Renal pelvis (tissue), 12 donors: ENCODE measurements around the gene PABPN1. TPM values are rescaled to one million over a fixed set of nuclear protein-coding genes. Genes with fewer than 3 reads are reported as not detected.
"Not testable (repeated sequence)": the region's sequence is repeated elsewhere in the genome, so short reads cannot be mapped to it uniquely, and the experiment has no call there.

Experiments
- DNase-seq: peaks from one replicate; pipeline ENCODE4 v3.0.0-alpha.2; 2013
- long read RNA-seq, 16 experiments: transcript quantifications; one replicate each; lab custom pipeline, GENCODE V29; 2026
- polyA plus RNA-seq, 3 donors: library from polyadenylated mRNA; unstranded; fragments of 120-200 nt; gene quantifications; one replicate each; pipeline ENCODE4 v1.2.1, GENCODE V29; 2013; ENCODE audit not compliant: insufficient read length in 3 of 3

The PABPN1 gene, protein sequence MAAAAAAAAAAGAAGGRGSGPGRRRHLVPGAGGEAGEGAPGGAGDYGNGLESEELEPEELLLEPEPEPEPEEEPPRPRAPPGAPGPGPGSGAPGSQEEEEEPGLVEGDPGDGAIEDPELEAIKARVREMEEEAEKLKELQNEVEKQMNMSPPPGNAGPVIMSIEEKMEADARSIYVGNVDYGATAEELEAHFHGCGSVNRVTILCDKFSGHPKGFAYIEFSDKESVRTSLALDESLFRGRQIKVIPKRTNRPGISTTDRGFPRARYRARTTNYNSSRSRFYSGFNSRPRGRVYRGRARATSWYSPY
- polyA plus RNA-seq: 100 to 1,000 TPM; 269 to 322 (median 307) TPM
- long read RNA-seq, donor 1, transcript PABPN1-207 (6 exons, 1,220 nt): minor isoform, 10 of 171 reads
- long read RNA-seq, donor 1, transcript PABPN1-202 (6 exons, 2,768 nt): minor isoform, 29 of 171 reads
- long read RNA-seq, donor 1, transcript PABPN1-201 (7 exons, 2,001 nt): major isoform, 61 of 171 reads
- long read RNA-seq, donor 1, transcript PABPN1-208 (5 exons, 778 nt): minor isoform, 7 of 171 reads
- long read RNA-seq, donor 1, partial matches to known transcripts: 62 of 171 reads
- long read RNA-seq, donor 1, other reads (novel, unspliced or antisense): 0 of 171 reads
- long read RNA-seq, donor 2, transcript PABPN1-207 (6 exons, 1,220 nt): minor isoform, 16 of 493 reads
- long read RNA-seq, donor 2, transcript PABPN1-201 (7 exons, 2,001 nt): major isoform, 76 of 493 reads
- long read RNA-seq, donor 2, transcript PABPN1-208 (5 exons, 778 nt): minor isoform, 5 of 493 reads
- long read RNA-seq, donor 2, transcript PABPN1-202 (6 exons, 2,768 nt): minor isoform, 45 of 493 reads
- long read RNA-seq, donor 2, partial matches to known transcripts: 348 of 493 reads
- long read RNA-seq, donor 2, other reads (novel, unspliced or antisense): 0 of 493 reads
- long read RNA-seq, donor 3, transcript PABPN1-207 (6 exons, 1,220 nt): minor isoform, 12 of 132 reads
- long read RNA-seq, donor 3, transcript PABPN1-202 (6 exons, 2,768 nt): minor isoform, 23 of 132 reads
- long read RNA-seq, donor 3, transcript PABPN1-201 (7 exons, 2,001 nt): major isoform, 57 of 132 reads
- long read RNA-seq, donor 3, partial matches to known transcripts: 32 of 132 reads
- long read RNA-seq, donor 3, other reads (novel, unspliced or antisense): 0 of 132 reads
- long read RNA-seq, donor 4, transcript PABPN1-207 (6 exons, 1,220 nt): minor isoform, 5 of 178 reads
- long read RNA-seq, donor 4, transcript PABPN1-208 (5 exons, 778 nt): minor isoform, 9 of 178 reads
- long read RNA-seq, donor 4, transcript PABPN1-202 (6 exons, 2,768 nt): minor isoform, 42 of 178 reads
- long read RNA-seq, donor 4, transcript PABPN1-201 (7 exons, 2,001 nt): major isoform, 80 of 178 reads
- long read RNA-seq, donor 4, partial matches to known transcripts: 38 of 178 reads
- long read RNA-seq, donor 4, other reads (novel, unspliced or antisense): 0 of 178 reads
- long read RNA-seq, donor 5, transcript PABPN1-202 (6 exons, 2,768 nt): minor isoform, 14 of 114 reads
- long read RNA-seq, donor 5, transcript PABPN1-207 (6 exons, 1,220 nt): minor isoform, 7 of 114 reads
- long read RNA-seq, donor 5, transcript PABPN1-201 (7 exons, 2,001 nt): major isoform, 25 of 114 reads
- long read RNA-seq, donor 5, partial matches to known transcripts: 61 of 114 reads
- long read RNA-seq, donor 5, other reads (novel, unspliced or antisense): 0 of 114 reads
- long read RNA-seq, donor 6, transcript PABPN1-201 (7 exons, 2,001 nt): major isoform, 106 of 315 reads
- long read RNA-seq, donor 6, transcript PABPN1-202 (6 exons, 2,768 nt): minor isoform, 48 of 315 reads
- long read RNA-seq, donor 6, transcript PABPN1-207 (6 exons, 1,220 nt): minor isoform, 10 of 315 reads
- long read RNA-seq, donor 6, transcript PABPN1-208 (5 exons, 778 nt): minor isoform, 8 of 315 reads
- long read RNA-seq, donor 6, partial matches to known transcripts: 141 of 315 reads
- long read RNA-seq, donor 6, other reads (novel, unspliced or antisense): 0 of 315 reads
- long read RNA-seq, donor 7, transcript PABPN1-207 (6 exons, 1,220 nt): minor isoform, 16 of 139 reads
- long read RNA-seq, donor 7, transcript PABPN1-201 (7 exons, 2,001 nt): major isoform, 61 of 139 reads
- long read RNA-seq, donor 7, transcript PABPN1-208 (5 exons, 778 nt): minor isoform, 6 of 139 reads
- long read RNA-seq, donor 7, transcript PABPN1-202 (6 exons, 2,768 nt): minor isoform, 27 of 139 reads
- long read RNA-seq, donor 7, partial matches to known transcripts: 25 of 139 reads
- long read RNA-seq, donor 7, other reads (novel, unspliced or antisense): 0 of 139 reads
- long read RNA-seq, donor 8, transcript PABPN1-201 (7 exons, 2,001 nt): major isoform, 23 of 43 reads
- long read RNA-seq, donor 8, transcript PABPN1-202 (6 exons, 2,768 nt): minor isoform, 6 of 43 reads
- long read RNA-seq, donor 8, partial matches to known transcripts: 8 of 43 reads
- long read RNA-seq, donor 8, other reads (novel, unspliced or antisense): 0 of 43 reads
- long read RNA-seq, donor 9, transcript PABPN1-208 (5 exons, 778 nt): minor isoform, 7 of 520 reads
- long read RNA-seq, donor 9, transcript PABPN1-207 (6 exons, 1,220 nt): minor isoform, 12 of 520 reads
- long read RNA-seq, donor 9, transcript PABPN1-201 (7 exons, 2,001 nt): major isoform, 57 of 520 reads
- long read RNA-seq, donor 9, transcript PABPN1-202 (6 exons, 2,768 nt): minor isoform, 37 of 520 reads
- long read RNA-seq, donor 9, partial matches to known transcripts: 400 of 520 reads
- long read RNA-seq, donor 9, other reads (novel, unspliced or antisense): 5 of 520 reads
- long read RNA-seq, donor 10, transcript PABPN1-207 (6 exons, 1,220 nt): minor isoform, 9 of 182 reads
- long read RNA-seq, donor 10, transcript PABPN1-208 (5 exons, 778 nt): minor isoform, 11 of 182 reads
- long read RNA-seq, donor 10, transcript PABPN1-202 (6 exons, 2,768 nt): minor isoform, 47 of 182 reads
- long read RNA-seq, donor 10, transcript PABPN1-201 (7 exons, 2,001 nt): major isoform, 68 of 182 reads
- long read RNA-seq, donor 10, partial matches to known transcripts: 40 of 182 reads
- long read RNA-seq, donor 10, other reads (novel, unspliced or antisense): 0 of 182 reads
- long read RNA-seq, donor 11, transcript PABPN1-201 (7 exons, 2,001 nt): major isoform, 41 of 88 reads
- long read RNA-seq, donor 11, transcript PABPN1-207 (6 exons, 1,220 nt): minor isoform, 7 of 88 reads
- long read RNA-seq, donor 11, transcript PABPN1-202 (6 exons, 2,768 nt): minor isoform, 21 of 88 reads
- long read RNA-seq, donor 11, transcript PABPN1-208 (5 exons, 778 nt): minor isoform, 5 of 88 reads
- long read RNA-seq, donor 11, partial matches to known transcripts: 10 of 88 reads
- long read RNA-seq, donor 11, other reads (novel, unspliced or antisense): 0 of 88 reads
- long read RNA-seq, donor 12, transcript PABPN1-207 (6 exons, 1,220 nt): minor isoform, 18 of 331 reads
- long read RNA-seq, donor 12, transcript PABPN1-201 (7 exons, 2,001 nt): major isoform, 97 of 331 reads
- long read RNA-seq, donor 12, transcript PABPN1-202 (6 exons, 2,768 nt): minor isoform, 81 of 331 reads
- long read RNA-seq, donor 12, transcript PABPN1-208 (5 exons, 778 nt): minor isoform, 15 of 331 reads
- long read RNA-seq, donor 12, partial matches to known transcripts: 71 of 331 reads
- long read RNA-seq, donor 12, other reads (novel, unspliced or antisense): 44 of 331 reads
- long read RNA-seq, donor 13, transcript PABPN1-202 (6 exons, 2,768 nt): minor isoform, 18 of 73 reads
- long read RNA-seq, donor 13, transcript PABPN1-203 (3 exons, 817 nt): minor isoform, 7 of 73 reads
- long read RNA-seq, donor 13, transcript PABPN1-201 (7 exons, 2,001 nt): major isoform, 26 of 73 reads
- long read RNA-seq, donor 13, transcript PABPN1-208 (5 exons, 778 nt): minor isoform, 8 of 73 reads
- long read RNA-seq, donor 13, partial matches to known transcripts: 7 of 73 reads
- long read RNA-seq, donor 13, other reads (novel, unspliced or antisense): 0 of 73 reads
- long read RNA-seq, donor 14: 0 reads
- long read RNA-seq, donor 15: 0 reads
- long read RNA-seq, donor 16, transcript PABPN1-207 (6 exons, 1,220 nt): minor isoform, 13 of 185 reads
- long read RNA-seq, donor 16, transcript PABPN1-201 (7 exons, 2,001 nt): major isoform, 67 of 185 reads
- long read RNA-seq, donor 16, transcript PABPN1-202 (6 exons, 2,768 nt): minor isoform, 35 of 185 reads
- long read RNA-seq, donor 16, transcript PABPN1-208 (5 exons, 778 nt): minor isoform, 8 of 185 reads
- long read RNA-seq, donor 16, partial matches to known transcripts: 54 of 185 reads
- long read RNA-seq, donor 16, other reads (novel, unspliced or antisense): 0 of 185 reads

GRCh38 chr14:23320584-23321571 lies at the start of gene PABPN1:
Gene PABPN1 (plus strand): TSS chr14:23321457. CDS start chr14:23321470, 13 bp downstream.
- DNase-seq: peak; percentile 100

GRCh38 chr14:23275412-23275811 lies 45.8 kb upstream of the PABPN1 start:
- no peak for DNase-seq

DNA sequence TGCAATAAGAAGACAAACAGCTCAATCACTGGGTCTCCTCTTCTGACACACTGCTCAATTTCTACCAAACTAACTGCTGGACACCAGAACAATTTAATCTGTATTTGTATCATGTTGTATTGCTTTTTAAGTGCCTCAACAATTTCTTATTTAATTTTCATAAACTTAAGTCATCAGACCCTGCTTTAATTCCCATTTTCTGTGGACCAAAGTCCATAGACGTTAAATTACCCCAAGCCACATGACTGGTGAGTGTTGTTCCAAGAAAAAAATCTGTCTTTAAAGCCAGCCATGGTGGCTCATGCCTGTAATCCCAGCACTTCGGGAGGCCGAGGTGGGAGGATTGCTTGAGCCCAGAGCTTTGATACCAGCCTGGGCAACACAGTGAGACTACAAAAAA lies 44.1 kb upstream of the PABPN1 start:
- no peak for DNase-seq

- DNase-seq: not testable (repeated sequence)
These were observed 43.3 kb upstream of the PABPN1 start for GRCh38 chr14:23277928-23278327.

- no peak for DNase-seq
These were observed 40.0 kb upstream of the PABPN1 start for GRCh38 chr14:23281247-23281646.

GRCh38 chr14:23284654-23285529 lies 36.4 kb upstream of the PABPN1 start:
- DNase-seq: no peak

DNA sequence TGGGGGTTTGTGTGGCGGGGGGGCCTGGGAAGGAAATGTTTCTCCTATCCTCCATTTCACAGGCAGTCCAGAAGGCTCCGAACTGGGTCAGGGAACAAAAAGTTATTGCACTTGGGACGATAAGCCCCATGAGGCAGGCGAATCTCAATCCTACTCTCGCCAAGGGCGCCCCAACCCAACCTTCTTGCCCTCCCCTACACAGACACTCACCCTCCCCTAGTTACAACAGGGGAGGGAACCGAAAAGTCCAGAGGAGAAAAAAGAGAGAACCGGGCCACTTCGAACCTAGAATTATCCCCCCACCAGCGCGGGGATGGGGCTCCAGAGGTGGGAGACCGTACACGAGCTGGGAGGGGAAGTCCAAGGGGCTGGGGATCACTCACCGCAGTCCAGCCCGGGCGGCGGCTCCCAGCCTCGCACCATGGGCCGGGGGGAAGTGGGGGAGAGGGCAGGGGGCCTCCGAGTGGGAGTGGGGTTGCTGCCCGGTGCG lies 35.7 kb upstream of the PABPN1 start:
- no peak for DNase-seq

DNA sequence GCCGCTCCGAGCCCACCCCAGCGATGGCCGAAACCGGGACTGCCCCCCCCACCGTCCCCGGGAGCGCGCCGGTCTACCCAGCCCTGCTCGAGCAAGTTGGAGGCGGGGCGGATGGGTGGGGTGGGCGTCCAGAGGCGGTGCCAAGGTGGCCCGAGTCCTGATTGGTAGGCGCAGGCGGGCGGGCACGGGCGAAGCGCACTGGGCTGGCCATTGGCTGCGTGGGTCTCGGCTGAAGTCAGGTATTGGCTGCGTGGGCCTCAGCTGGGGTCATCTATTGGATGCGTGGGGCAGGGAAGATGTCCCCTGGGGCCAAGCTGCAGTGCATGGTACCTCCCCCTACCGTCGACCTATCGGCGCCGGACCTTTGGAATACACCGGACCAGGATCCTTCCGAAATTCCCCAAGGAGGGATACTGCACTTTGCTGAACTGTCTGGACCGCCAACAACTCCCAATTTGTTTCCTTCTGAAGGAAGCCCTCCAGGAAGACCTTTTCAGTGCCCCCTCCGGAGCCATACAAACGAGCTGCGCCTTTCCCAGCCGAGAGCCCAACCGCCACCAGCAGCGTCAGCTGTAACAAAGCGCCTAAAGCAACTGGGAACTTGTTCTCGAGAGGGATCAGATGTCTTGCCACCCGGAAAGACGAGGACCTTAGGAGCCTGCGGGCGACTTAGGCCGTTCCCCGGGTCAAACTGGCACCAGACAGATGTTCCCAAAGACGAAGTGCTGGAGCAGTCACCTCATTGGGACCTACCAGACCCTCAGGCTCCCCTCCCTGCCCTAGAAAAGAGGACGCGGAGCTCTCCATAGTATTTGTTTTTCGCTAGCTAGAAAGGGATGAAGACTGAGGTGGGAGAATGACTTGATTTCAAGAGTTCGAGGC lies 35.0 kb upstream of the PABPN1 start, which contains the start of gene HOMEZ:
TSS of gene HOMEZ (minus strand) at position 113 of the 882 bp plus-strand sequence. CDS start 180 bp downstream, outside the sequence.
- DNase-seq: peak; percentile 98

DNA sequence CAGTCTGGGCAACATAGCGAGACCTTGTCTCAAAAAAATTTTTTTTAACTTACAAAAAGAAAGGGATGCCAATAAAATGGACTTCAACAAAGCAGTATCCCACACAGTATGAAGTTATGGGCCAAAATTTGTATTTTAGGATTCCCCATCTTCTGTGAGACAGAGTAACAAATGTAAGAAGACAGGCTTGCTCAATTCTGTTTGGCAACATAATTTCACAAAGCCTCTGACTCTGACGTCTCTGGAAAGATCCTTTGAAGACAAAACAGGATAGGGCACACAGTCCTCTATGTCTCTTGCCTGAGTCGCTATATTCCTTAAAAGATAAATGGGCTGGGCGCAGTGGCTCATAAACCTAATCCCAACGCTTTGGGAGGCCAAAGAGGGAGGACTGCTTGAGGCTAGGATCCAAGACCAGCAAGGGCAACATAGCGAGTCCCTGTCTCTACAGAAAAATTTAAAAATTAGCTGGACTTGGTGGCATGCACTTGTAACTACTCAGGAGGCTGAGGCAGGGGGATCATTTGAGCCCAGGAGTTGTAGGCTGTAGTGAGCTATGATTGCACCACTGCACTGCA lies 34.3 kb upstream of the PABPN1 start:
- DNase-seq: no peak

DNA sequence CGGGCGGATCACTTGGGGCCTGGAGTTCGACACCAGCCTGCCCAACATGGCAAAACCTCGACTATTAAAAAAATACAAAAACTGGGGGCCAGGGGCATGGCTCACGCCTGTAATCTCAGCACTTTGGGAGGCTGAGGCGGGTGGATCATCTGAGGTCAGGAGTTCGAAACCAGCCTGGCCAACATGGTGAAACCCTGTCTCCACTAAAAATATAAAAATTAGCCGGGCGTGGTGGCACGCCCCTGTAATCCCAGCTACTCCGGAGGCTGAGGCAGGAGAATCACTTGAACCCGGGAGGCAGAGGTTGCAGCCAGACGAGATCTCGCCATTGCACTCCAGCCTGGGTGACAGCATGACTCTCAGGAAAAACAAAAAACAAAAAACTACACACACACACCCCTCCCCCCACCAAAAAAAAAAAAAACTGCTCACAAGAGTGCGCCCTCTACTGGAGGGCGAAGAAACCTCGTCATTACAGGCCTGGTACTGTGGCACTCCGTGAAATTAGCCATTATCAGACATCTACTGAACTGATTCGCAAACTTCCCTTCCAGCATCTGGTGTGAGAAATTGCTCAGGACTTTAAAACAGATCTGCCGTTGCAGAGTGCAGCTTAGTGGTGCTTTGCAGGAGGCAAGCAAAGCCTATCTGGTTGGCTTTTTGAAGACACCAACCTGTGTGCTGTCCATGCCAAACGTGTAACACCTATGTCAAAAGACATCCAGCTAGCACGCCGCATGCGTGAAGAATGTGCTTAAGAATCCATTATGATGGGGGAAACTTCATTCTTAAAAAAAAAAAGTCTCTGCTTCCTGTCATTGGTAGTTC lies 26.3 kb upstream of the PABPN1 start:
- peak; percentile 30 for DNase-seq
